Neural cell (in vitro differentiated cells): ENCODE data around the gene PTPRC. TPM values are rescaled to one million over a fixed set of nuclear protein-coding genes. Genes with fewer than 3 reads are reported as not detected.

Source experiments
- H2AFZ ChIP-seq: fragments of 200-600, 300-800 bp; sonication (generic), shearing (Covaris generic); 2 replicates; pipeline ENCODE4 v1.6.0; 2014; ENCODE audit warnings: low read depth, mild to moderate bottlenecking, antibody characterized with exemption, low read length, moderate library complexity
- H3F3A ChIP-seq: fragments of 200-600 bp; shearing (Covaris generic); 2 replicates; pipeline ENCODE4 v1.6.1; 2016; ENCODE audit warnings: mild to moderate bottlenecking, moderate library complexity, mixed read lengths, antibody characterized with exemption, low read length; ENCODE audit not compliant: insufficient read depth, poor library complexity, severe bottlenecking
- H3K27ac ChIP-seq: fragments of 200-600, 300-800 bp; sonication (generic), shearing (Covaris generic); 2 replicates; pipeline ENCODE4 v1.5.1; 2014; ENCODE audit warnings: mild to moderate bottlenecking, low read length, moderate library complexity
- H3K27me3 ChIP-seq: fragments of 300-800, 200-600 bp; sonication (generic), shearing (Covaris generic); 2 replicates; pipeline ENCODE4 v1.6.0; 2014; ENCODE audit warnings: mild to moderate bottlenecking, low read depth, low read length, moderate library complexity; ENCODE audit not compliant: insufficient read depth
- H3K36me3 ChIP-seq: fragments of 300-800, 200-600 bp; sonication (generic), shearing (Covaris generic); 2 replicates; pipeline ENCODE4 v1.5.1; 2014; ENCODE audit warnings: mild to moderate bottlenecking, antibody characterized with exemption, low read length, moderate library complexity; ENCODE audit not compliant: insufficient read depth
- H3K4me2 ChIP-seq: fragments of 300-800, 200-600 bp; sonication (generic), shearing (Covaris generic); 2 replicates; pipeline ENCODE4 v1.6.0; 2014; ENCODE audit warnings: mild to moderate bottlenecking, low read length
- H3K4me3 ChIP-seq: fragments of 300-800, 200-600 bp; sonication (generic), shearing (Covaris generic); 2 replicates; pipeline ENCODE4 v1.5.1; 2014; ENCODE audit warnings: mild to moderate bottlenecking, low read length, moderate library complexity
- H3K79me2 ChIP-seq: fragments of 200-600 bp; shearing (Covaris generic); replicated peaks from 2 replicates; pipeline ENCODE4 v1.6.0; 2014; ENCODE audit warnings: mild to moderate bottlenecking, low read length, moderate library complexity; ENCODE audit not compliant: insufficient read depth
- H3K9ac ChIP-seq: fragments of 300-800, 200-600 bp; sonication (generic), shearing (Covaris generic); 2 replicates; pipeline ENCODE4 v1.6.1; 2016; ENCODE audit warnings: mild to moderate bottlenecking, low read length, mixed read lengths
- H3K9me2 ChIP-seq: fragments of 200-600 bp; shearing (Covaris generic); 2 replicates; pipeline ENCODE4 v1.6.1; 2016; ENCODE audit warnings: mild to moderate bottlenecking, low read length, mixed read lengths; ENCODE audit not compliant: insufficient read depth
- H3K9me3 ChIP-seq: fragments of 200-600, 300-800 bp; sonication (generic), shearing (Covaris generic); 2 replicates; pipeline ENCODE4 v1.6.1; 2016; ENCODE audit warnings: mild to moderate bottlenecking, mixed run types, low read length, moderate library complexity, mixed read lengths
- H4K20me1 ChIP-seq: fragments of 200-600 bp; shearing (Covaris generic); 2 replicates; pipeline ENCODE4 v1.6.1; 2016; ENCODE audit warnings: mild to moderate bottlenecking, mixed run types; ENCODE audit not compliant: insufficient read depth
- EP300 ChIP-seq: fragments of 450-650 bp; conservative IDR thresholded peaks from 2 replicates; pipeline ENCODE4 v1.6.1; 2014; ENCODE audit warnings: antibody characterized with exemption, mild to moderate bottlenecking, moderate library complexity; ENCODE audit not compliant: poor library complexity, severe bottlenecking
- EZH2 ChIP-seq: fragments of 200-600, 300-800 bp; shearing (Covaris generic), sonication (generic); IDR thresholded peaks from 2 replicates; pipeline ENCODE4 v1.6.1; 2014; ENCODE audit warnings: antibody characterized with exemption, low read length, borderline replicate concordance, mild to moderate bottlenecking; ENCODE audit not compliant: insufficient read depth, poor library complexity, severe bottlenecking
- MXI1 ChIP-seq: fragments of 450-650 bp; conservative IDR thresholded peaks from 2 replicates; pipeline ENCODE4 v1.6.1; 2014; ENCODE audit warnings: antibody characterized with exemption, mild to moderate bottlenecking; ENCODE audit not compliant: poor library complexity, severe bottlenecking
- POLR2AphosphoS5 ChIP-seq: IDR thresholded peaks from 2 replicates; pipeline ENCODE4 v1.6.1; 2012
- RAD21 ChIP-seq: fragments of 450-650 bp; conservative IDR thresholded peaks from 2 replicates; pipeline ENCODE4 v1.6.1; 2014; ENCODE audit warnings: antibody characterized with exemption, mild to moderate bottlenecking, moderate library complexity
- REST ChIP-seq: IDR thresholded peaks from 2 replicates; pipeline ENCODE4 v1.6.1; 2012; ENCODE audit warnings: borderline replicate concordance
- SMC3 ChIP-seq: fragments of 450-650 bp; conservative IDR thresholded peaks from 2 replicates; pipeline ENCODE4 v1.6.1; 2014; ENCODE audit warnings: antibody characterized with exemption, mild to moderate bottlenecking, moderate library complexity; ENCODE audit not compliant: poor library complexity
- TAF1 ChIP-seq: IDR thresholded peaks from 2 replicates; pipeline ENCODE4 v1.6.1; 2012; ENCODE audit warnings: low read depth
- polyA minus RNA-seq: library from RNA; depleted of rRNA, polyadenylated mRNA; stranded (reverse); fragments of >200 nt; gene quantifications from 2 replicates; pipeline ENCODE4 v1.2.3, GENCODE V29; 2014
- polyA plus RNA-seq: library from polyadenylated mRNA; depleted of rRNA; stranded (reverse); fragments of >200 nt; gene quantifications from 2 replicates; pipeline ENCODE4 v1.2.3, GENCODE V29; 2014
- TF ChIP-seq, protein P1 (sequence below): fragments of 450-650 bp; IDR thresholded peaks from 2 replicates; pipeline ENCODE4 v1.5.1; 2014; ENCODE audit warnings: antibody characterized with exemption, mild to moderate bottlenecking, moderate library complexity; ENCODE audit not compliant: poor library complexity, severe bottlenecking

PTPRC gene
- polyA plus RNA-seq (0.12 TPM in 1 of 2 replicates, not detected in the other), polyA minus RNA-seq (0.12 TPM in 1 of 2 replicates, not detected in the other)

GRCh38 chr1:198638894-198639635 is at the start of gene PTPRC:
Gene PTPRC, plus strand, starts transcription at chr1:198639040. Its CDS starts 229 bp downstream, at chr1:198639269.
- no peak within 1 kb of the TSS for H3K27ac ChIP-seq
- H3K36me3 ChIP-seq = no peaks in the 10 kb centered on the region
- H4K20me1 ChIP-seq = no peaks in the 10 kb centered on the region
- H2AFZ ChIP-seq = no peak within 1 kb of the TSS
- no peak within 1 kb of the TSS for H3K4me3 ChIP-seq
- no peaks in the 10 kb centered on the region for H3K9me3 ChIP-seq
- H3K9ac ChIP-seq = no peak within 1 kb of the TSS
- H3K9me2 ChIP-seq = no peaks in the 10 kb centered on the region
- no peaks in the 10 kb centered on the region for H3K79me2 ChIP-seq
- H3K27me3 ChIP-seq = no peaks in the 10 kb centered on the region
- TF ChIP-seq, protein P1, sequence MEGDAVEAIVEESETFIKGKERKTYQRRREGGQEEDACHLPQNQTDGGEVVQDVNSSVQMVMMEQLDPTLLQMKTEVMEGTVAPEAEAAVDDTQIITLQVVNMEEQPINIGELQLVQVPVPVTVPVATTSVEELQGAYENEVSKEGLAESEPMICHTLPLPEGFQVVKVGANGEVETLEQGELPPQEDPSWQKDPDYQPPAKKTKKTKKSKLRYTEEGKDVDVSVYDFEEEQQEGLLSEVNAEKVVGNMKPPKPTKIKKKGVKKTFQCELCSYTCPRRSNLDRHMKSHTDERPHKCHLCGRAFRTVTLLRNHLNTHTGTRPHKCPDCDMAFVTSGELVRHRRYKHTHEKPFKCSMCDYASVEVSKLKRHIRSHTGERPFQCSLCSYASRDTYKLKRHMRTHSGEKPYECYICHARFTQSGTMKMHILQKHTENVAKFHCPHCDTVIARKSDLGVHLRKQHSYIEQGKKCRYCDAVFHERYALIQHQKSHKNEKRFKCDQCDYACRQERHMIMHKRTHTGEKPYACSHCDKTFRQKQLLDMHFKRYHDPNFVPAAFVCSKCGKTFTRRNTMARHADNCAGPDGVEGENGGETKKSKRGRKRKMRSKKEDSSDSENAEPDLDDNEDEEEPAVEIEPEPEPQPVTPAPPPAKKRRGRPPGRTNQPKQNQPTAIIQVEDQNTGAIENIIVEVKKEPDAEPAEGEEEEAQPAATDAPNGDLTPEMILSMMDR = no peak
- TF ChIP-seq EZH2 = no peak
- no peak for TF ChIP-seq POLR2AphosphoS5
- H3F3A ChIP-seq = no peaks in the 10 kb centered on the region
- H3K4me2 ChIP-seq = no peak within 1 kb of the TSS

DNA sequence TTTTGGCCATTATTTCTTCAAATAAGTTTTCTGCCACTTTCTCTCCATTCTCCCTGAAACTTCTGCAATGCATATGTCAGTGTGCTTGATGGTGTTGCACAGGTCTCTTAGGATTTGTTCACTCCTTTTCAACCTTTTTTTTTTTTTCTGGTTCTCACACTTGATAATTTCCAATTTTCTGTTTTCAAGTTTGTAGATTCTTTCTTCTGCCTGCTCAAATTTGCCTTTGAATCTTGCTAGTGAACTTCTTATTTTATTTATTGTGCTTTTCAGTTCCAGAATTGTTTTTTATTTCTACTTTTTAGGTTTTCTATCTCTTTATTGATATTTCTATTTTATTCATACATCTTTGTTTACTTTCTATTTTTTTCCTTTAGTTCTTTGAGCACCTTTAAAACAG is 48.4 kb upstream of the PTPRC start:
- Histone ChIP-seq H2AFZ (no peak overlapping the region), H3K4me2 (no peak overlapping the region), H3K27ac (no peak overlapping the region)

GRCh38 chr1:198595765-198596164 is 43.1 kb upstream of the PTPRC start:
- Histone ChIP-seq H3K27me3 (no peaks in the 10 kb centered on the region), H3K4me3 (no peak overlapping the region), H3K27ac (no peak overlapping the region), H2AFZ (no peak overlapping the region), H3K79me2 (no peaks in the 10 kb centered on the region), H3F3A (no peaks in the 10 kb centered on the region), H3K36me3 (no peaks in the 10 kb centered on the region), H3K9ac (no peak overlapping the region), H4K20me1 (no peaks in the 10 kb centered on the region), H3K4me2 (no peak overlapping the region), H3K9me2 (no peaks in the 10 kb centered on the region), H3K9me3 (no peaks in the 10 kb centered on the region)
- TF ChIP-seq SMC3 = no peak
- TF ChIP-seq EP300 = no peak
- TF ChIP-seq MXI1 = no peak
- TF ChIP-seq RAD21 = no peak
- no peak for TF ChIP-seq EZH2
- TF ChIP-seq, protein P1 = no peak
- no peak for TF ChIP-seq POLR2AphosphoS5
- TF ChIP-seq TAF1 = no peak
- TF ChIP-seq REST = no peak

More for the DNA sequence above, 48.4 kb upstream of the PTPRC start:
- Histone ChIP-seq H3K4me3 (no peak overlapping the region), H3K9ac (no peak overlapping the region), H3K9me2 (no peaks in the 10 kb centered on the region), H3K27me3 (no peaks in the 10 kb centered on the region), H4K20me1 (no peaks in the 10 kb centered on the region), H3K36me3 (no peaks in the 10 kb centered on the region), H3F3A (no peaks in the 10 kb centered on the region), H3K9me3 (peaks cover 5% of the 10 kb centered on the region), H3K79me2 (no peaks in the 10 kb centered on the region)
- TF ChIP-seq, protein P1 = no peak
- TF ChIP-seq SMC3 = no peak
